Vagina (tissue), 2 donors: ENCODE data around the gene MGMT. TPM values are rescaled to one million over a fixed set of nuclear protein-coding genes. Genes with fewer than 3 reads are reported as not detected.

Experiments
- DNase-seq, 2 donors: peaks; one replicate each; pipeline ENCODE4 v3.0.0-alpha.2; 2017; ENCODE audit errors: extremely low spot score in 2 of 2
- H3K27ac ChIP-seq: fragments of 200-600 bp; sonication (generic); one replicate; pipeline ENCODE4 v1.5.1; 2019
- H3K27me3 ChIP-seq: fragments of 200-600 bp; sonication (generic); one replicate; pipeline ENCODE4 v1.5.1; 2019
- H3K36me3 ChIP-seq, 2 donors: fragments of 200-600 bp; sonication (generic); one replicate each; pipeline ENCODE4 v1.5.1; 2017 to 2019
- H3K4me1 ChIP-seq: fragments of 200-600 bp; sonication (generic); one replicate; pipeline ENCODE4 v1.5.1; 2019
- H3K4me3 ChIP-seq, 2 donors: fragments of 200-600 bp; sonication (generic); 1 replicate in 1 of 2; 2 replicates in 1 of 2; pipeline ENCODE4 v1.5.1; 2016 to 2019
- H3K9me3 ChIP-seq: fragments of 200-600 bp; sonication (generic); one replicate; pipeline ENCODE4 v1.5.1; 2019
- CTCF ChIP-seq, 3 experiments: fragments of 450-650 bp in 2 of 3; fragments of 200-600 bp in 1 of 3; sonication (generic) in 1 of 3; IDR thresholded peaks; one replicate each; pipeline ENCODE4 v1.5.1; 2017 to 2019; ENCODE audit warnings: antibody characterized with exemption in 3 of 3, mild to moderate bottlenecking in 2 of 3, moderate library complexity in 2 of 3
- POLR2A ChIP-seq, 2 donors: fragments of 450-650 bp; IDR thresholded peaks; one replicate each; pipeline ENCODE4 v1.6.1; 2017; ENCODE audit warnings: antibody characterized with exemption in 2 of 2, mild to moderate bottlenecking in 2 of 2, moderate library complexity in 2 of 2
- POLR2AphosphoS5 ChIP-seq, 2 donors: sonication (generic); formaldehyde crosslinking; IDR thresholded peaks; one replicate each; pipeline ENCODE4 v1.9.0; 2017; ENCODE audit warnings: antibody characterized with exemption in 2 of 2, mild to moderate bottlenecking in 2 of 2, low read depth in 1 of 2; ENCODE audit not compliant: insufficient read depth in 1 of 2
- intact Hi-C: fragments of 100-400 bp; cut with DNase I; formaldehyde crosslinking; loops from one replicate; pipeline ENCODE4 v1.15.1; 2023
- total RNA-seq: library from RNA; depleted of rRNA; stranded (reverse); fragments of >200 nt; gene quantifications from one replicate; pipeline ENCODE4 v1.2.3, GENCODE V29; 2016

MGMT gene
- total RNA-seq, 1 donor from 2014 or later = 16.0 TPM

GRCh38 chr10:129716881-129717280 lies 249.8 kb downstream of the MGMT start:
- no peak overlapping the region for H3K27ac ChIP-seq
- no peak for TF ChIP-seq CTCF (IDR thresholded peaks at IDR 0.05)
- no peak for TF ChIP-seq POLR2A (IDR thresholded peaks at IDR 0.05)
- TF ChIP-seq POLR2AphosphoS5 (IDR thresholded peaks at IDR 0.05; ENCODE audit: insufficient read depth in 1 of 2, low read depth in 1 of 2) = no peak
- H3K4me3 ChIP-seq = no peak overlapping the region
- no peaks in the 10 kb centered on the region for H3K4me1 ChIP-seq
- no peaks in the 10 kb centered on the region for H3K36me3 ChIP-seq
- intact Hi-C loops = no loop called here
- no peaks in the 10 kb centered on the region for H3K27me3 ChIP-seq
- no peak for DNase-seq
- H3K9me3 ChIP-seq = no peaks in the 10 kb centered on the region

- no peaks in the 10 kb centered on the region for H3K36me3 ChIP-seq
These were observed 250.9 kb downstream of the MGMT start for GRCh38 chr10:129717816-129718547.

GRCh38 chr10:129718548-129719414 lies 251.7 kb downstream of the MGMT start:
- TF ChIP-seq POLR2AphosphoS5 (IDR thresholded peaks at IDR 0.05; ENCODE audit: insufficient read depth in 1 of 2, low read depth in 1 of 2) = no peak
- H3K27ac ChIP-seq = no peak overlapping the region
- no peaks in the 10 kb centered on the region for H3K4me1 ChIP-seq
- no peak overlapping the region for H3K4me3 ChIP-seq
- H3K27me3 ChIP-seq = no peaks in the 10 kb centered on the region
- intact Hi-C loops = no loop called here
- H3K9me3 ChIP-seq = no peaks in the 10 kb centered on the region
- H3K36me3 ChIP-seq = no peaks in the 10 kb centered on the region
- DNase-seq = peak in 1 of 2 donors; percentile 85

More at GRCh38 chr10:129717816-129718547, 250.9 kb downstream of the MGMT start:
- Histone ChIP-seq H3K27me3 (no peaks in the 10 kb centered on the region), H3K27ac (no peak overlapping the region), H3K4me3 (no peak overlapping the region), H3K4me1 (no peaks in the 10 kb centered on the region), H3K9me3 (no peaks in the 10 kb centered on the region)
- no peak for TF ChIP-seq CTCF (IDR thresholded peaks at IDR 0.05)
- TF ChIP-seq POLR2AphosphoS5 (IDR thresholded peaks at IDR 0.05; ENCODE audit: insufficient read depth in 1 of 2, low read depth in 1 of 2) = no peak
- TF ChIP-seq POLR2A (IDR thresholded peaks at IDR 0.05) = no peak
- intact Hi-C loops = no loop called here
- peak in 1 of 2 donors; percentile 77 for DNase-seq

GRCh38 chr10:129719415-129719739 lies 252.3 kb downstream of the MGMT start:
- TF ChIP-seq POLR2A (IDR thresholded peaks at IDR 0.05) = no peak
- no peak for TF ChIP-seq POLR2AphosphoS5 (IDR thresholded peaks at IDR 0.05; ENCODE audit: insufficient read depth in 1 of 2, low read depth in 1 of 2)
- TF ChIP-seq CTCF (IDR thresholded peaks at IDR 0.05) = no peak
- Histone ChIP-seq H3K4me1 (no peaks in the 10 kb centered on the region), H3K27me3 (no peaks in the 10 kb centered on the region), H3K9me3 (no peaks in the 10 kb centered on the region), H3K4me3 (no peak overlapping the region), H3K36me3 (no peaks in the 10 kb centered on the region), H3K27ac (no peak overlapping the region)
- intact Hi-C loops = no loop called here
- peak in 1 of 2 donors; percentile 58 for DNase-seq

- H3K36me3 ChIP-seq = no peaks in the 10 kb centered on the region
- H3K4me3 ChIP-seq = no peak overlapping the region
- no peak for TF ChIP-seq CTCF (IDR thresholded peaks at IDR 0.05)
- no peak for TF ChIP-seq POLR2AphosphoS5 (IDR thresholded peaks at IDR 0.05; ENCODE audit: insufficient read depth in 1 of 2, low read depth in 1 of 2)
- no peak for TF ChIP-seq POLR2A (IDR thresholded peaks at IDR 0.05)
- intact Hi-C loops = no loop called here
- H3K27me3 ChIP-seq = no peaks in the 10 kb centered on the region
- H3K27ac ChIP-seq = no peak overlapping the region
- no peaks in the 10 kb centered on the region for H3K9me3 ChIP-seq
- H3K4me1 ChIP-seq = no peaks in the 10 kb centered on the region
- no peak for DNase-seq
These were observed 253.0 kb downstream of the MGMT start for GRCh38 chr10:129719889-129720590.
